Ovary (tissue), 1 donor: ENCODE measurements around the gene GATD1.

Source experiments
- EP300 ChIP-seq: sonication (generic); formaldehyde crosslinking; IDR thresholded peaks from one replicate; pipeline ENCODE4 v1.6.1; 2017; ENCODE audit warnings: antibody characterized with exemption
- POLR2A ChIP-seq: fragments of 450-650 bp; IDR thresholded peaks from one replicate; pipeline ENCODE4 v1.6.1; 2017; ENCODE audit warnings: antibody characterized with exemption, mild to moderate bottlenecking, moderate library complexity

GRCh38 chr11:803770-804598 lies 26.7 kb upstream of the GATD1 start:
- no peak for TF ChIP-seq EP300
- TF ChIP-seq POLR2A, result no peak
